ENCODE data around the gene PPP1R13L.
"Not testable (repeated sequence)": the region's sequence is repeated elsewhere in the genome, so short reads cannot be mapped to it uniquely, and the experiment has no call there.

PPP1R13L gene

DNA sequence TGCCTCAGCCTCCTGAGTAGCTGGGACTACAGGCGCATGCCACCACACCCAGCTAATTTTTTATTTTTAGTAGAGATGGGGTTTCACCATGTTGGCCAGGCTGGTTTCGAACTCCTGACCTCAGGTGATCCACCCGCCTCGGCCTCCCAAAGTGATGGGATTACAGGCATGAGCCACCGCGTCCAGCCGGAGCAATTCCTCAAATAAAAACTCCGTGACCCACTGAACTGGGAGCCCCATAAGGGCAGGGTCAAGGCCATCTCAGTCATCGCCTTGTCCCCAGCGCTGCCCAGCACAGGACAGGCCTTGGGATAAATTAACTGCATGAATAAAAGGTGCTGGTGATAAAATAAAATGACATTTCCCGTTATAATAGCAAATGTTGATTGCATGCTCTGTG is 25.0 kb upstream of the PPP1R13L start:
- not testable (repeated sequence) for DNase-seq

DNA sequence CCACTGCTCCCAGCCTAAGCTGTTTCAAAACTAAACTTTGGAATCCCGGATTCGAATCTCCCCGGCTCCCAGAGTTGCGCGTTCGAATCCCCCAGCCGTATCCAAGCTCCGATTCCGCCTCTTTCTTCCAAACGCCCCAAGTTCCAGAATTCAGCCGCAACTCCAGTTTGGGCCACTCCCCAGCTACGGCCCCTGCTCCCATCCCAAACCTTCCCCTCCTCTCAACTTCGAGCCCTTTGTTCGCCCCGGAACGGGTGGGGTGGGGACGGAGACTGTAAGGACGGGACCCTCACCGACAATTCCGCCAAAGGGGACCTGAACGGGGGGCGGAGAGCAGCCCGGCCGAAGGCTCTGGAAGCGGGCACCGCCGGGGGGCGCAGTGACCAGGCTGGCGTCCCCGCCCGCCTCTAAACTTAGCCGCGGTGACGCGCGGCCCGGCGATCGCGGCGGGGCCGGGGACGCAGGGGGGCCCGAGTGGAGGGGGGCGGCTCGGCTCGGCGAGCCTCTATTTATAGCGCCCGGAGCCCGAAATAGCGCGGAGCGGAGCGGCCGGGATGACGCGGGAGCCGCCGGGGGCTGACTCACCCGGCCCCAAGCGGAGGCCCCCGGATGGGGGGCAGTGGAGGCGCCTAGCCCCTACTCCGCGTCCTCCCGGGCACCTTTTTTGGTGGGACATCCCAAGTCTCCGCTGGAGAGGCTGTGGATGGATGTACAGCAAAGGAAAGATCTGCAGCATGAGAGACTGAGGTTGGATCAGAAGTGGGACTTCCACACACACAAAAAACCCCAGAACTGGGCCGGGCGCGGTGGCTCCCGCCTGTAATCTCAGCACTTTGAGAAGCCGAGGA is 23.7 kb upstream of the PPP1R13L start:
- no peak for DNase-seq

- DNase-seq: peak; percentile 77
Observed at GRCh38 chr19:45424191-45425058, 19.6 kb upstream of the PPP1R13L start.

GRCh38 chr19:45423589-45424190 is 18.8 kb upstream of the PPP1R13L start, which contains the start of gene ERCC1:
Gene ERCC1, minus strand, starts transcription at chr19:45423917. Its CDS starts 543 bp downstream, at chr19:45423374.
- DNase-seq: peak; percentile 95

DNA sequence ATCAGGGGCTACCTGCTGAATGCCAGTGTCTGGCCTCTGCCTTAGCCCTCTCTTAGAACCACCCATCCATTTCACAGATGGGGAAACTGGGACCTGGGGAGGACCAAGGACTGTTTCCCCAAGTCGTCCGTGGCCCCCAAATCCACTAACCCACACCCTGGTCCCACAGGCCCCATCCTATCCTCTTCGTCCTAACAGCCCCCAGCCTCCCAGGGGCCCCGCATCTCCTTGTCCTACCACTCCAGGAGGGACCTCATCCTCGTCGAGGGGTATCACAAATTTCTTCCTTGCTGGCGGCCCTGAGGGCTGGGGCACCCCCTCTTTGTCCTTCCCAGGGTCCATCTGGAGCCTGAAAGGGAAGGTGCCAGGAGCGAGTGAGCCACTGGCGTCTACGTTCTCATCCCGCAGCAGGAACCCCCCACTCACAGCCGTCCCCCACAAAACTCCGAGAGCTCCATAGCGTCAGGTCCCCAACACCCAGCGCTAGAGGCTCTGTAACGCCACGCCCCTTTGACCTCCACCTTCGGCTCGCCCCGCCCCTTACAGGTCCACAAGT is 18.2 kb upstream of the PPP1R13L start:
- DNase-seq: no peak

- no peak for DNase-seq
Observed at GRCh38 chr19:45421947-45422498, 17.2 kb upstream of the PPP1R13L start.

DNA sequence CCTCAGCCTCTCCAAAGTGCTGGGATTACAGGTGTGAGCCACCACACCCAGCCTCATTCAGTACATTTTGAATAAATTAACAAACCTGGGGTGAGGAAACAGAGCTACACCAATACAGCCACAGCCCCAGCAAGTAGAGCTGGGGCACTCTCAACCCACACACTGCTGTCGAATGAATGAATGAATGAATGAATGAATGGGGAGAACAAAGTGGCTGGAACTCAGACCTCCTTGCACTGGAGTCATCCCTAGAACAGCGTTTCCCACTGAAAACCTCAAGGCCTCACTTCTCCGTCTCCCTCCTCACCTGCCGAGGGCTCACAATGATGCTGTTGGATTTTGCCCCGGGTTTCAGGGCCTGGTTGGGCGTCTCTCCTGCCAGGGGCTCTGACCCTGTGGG is 16.0 kb upstream of the PPP1R13L start:
- no peak for DNase-seq

- no peak for DNase-seq
Observed at GRCh38 chr19:45420356-45420755, 15.5 kb upstream of the PPP1R13L start.

GRCh38 chr19:45419895-45420294 is 15.0 kb upstream of the PPP1R13L start:
- DNase-seq: no peak

- DNase-seq: peak; percentile 52
Observed at GRCh38 chr19:45419396-45419795, 14.5 kb upstream of the PPP1R13L start.

DNA sequence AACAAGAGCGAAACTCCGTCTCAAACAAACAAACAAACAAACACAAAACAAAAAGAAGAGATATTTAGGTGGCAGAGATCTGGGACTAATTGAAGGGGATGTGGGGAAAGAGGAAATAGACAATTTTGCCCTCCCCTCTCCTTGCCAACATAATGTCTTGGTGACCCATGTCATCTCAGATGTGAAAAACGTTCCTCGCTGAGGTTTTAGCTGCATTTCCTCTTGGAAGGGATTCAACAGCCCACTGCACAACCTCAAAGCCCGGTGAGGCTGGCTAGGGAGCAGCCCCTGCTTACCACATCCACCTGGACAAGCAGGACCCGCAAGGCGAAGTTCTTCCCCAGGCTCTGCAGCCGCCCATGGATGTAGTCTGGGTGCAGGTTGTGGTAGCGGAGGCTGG is 13.9 kb upstream of the PPP1R13L start:
- DNase-seq: no peak

DNA sequence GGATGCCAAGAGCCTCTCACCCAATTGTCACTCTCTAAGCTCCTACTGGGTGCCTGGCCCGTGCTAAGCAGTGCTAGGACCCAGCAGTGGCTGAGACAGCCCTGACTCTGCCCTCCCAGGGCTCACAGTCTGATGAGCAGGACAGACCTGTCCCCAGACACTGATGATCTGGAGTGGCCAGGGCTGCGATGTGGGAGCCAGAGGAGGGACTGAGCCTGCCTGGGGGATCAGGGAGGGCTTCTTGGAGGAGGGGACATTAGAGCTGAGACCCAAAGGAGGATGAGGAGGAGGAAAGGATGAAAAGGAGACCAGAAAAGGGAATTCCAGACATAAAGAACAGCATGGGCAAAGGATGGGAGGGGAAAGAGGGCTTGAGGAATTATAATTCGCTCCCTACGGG is 12.3 kb upstream of the PPP1R13L start:
- DNase-seq: no peak

DNA sequence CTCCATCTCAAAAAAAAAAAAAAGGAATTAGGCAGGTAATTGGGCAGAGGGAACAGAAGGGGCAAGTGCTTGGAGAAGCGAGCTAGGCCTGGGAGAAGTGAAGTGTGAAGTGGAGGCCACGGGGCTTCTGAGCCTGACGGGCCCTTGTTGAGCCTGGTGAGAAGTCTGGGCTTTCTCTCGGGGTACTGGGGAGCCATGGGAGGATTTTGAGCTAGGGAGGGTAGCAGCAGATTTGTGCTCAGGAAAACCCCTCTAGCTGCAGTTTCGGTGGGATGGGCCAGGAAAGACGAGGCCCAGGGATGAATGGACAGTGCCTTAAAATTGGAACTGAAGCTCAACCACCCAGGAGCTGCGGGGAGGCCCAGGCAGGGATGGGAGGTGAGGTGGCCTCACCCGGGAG is 9.6 kb upstream of the PPP1R13L start:
- DNase-seq: no peak

- DNase-seq: no peak
Observed at GRCh38 chr19:45413497-45413896, 8.6 kb upstream of the PPP1R13L start.

DNA sequence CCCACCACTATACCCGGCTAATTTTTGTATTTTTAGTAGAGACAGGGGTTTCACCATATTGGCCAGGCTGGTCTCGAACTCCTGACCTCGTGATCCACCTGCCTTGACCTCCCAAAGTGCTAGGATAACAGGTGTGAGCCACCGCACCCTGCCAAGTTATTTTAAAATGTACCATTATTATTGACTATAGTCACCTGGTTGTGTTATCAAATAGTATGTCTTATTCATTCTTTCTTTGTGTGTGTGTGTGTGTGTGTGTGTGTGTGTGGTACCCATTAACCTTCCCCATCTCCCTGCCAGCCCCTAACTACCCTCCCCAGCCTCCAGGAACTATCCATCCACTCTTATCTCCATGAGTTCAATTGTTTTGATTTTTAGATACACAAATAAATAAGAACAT is 5.5 kb upstream of the PPP1R13L start:
- not testable (repeated sequence) for DNase-seq

DNA sequence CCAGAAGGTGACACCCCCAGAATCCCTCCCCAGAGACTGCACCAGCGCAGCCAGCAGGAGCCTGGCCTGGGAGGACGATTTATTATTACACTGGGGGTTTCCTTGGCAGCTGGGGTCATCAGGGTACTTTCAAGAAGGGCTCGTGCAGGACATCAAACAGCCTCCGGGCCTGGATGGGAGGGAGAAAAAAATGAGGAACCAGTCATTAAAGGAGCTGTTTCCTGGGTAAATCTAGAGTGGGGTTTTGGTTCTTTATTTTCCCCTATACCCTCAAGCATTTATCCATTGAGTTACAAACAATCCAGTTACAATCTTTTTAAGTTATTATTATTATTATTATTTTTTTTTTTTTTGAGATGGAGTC is 4.7 kb upstream of the PPP1R13L start:
- no peak for DNase-seq

DNA sequence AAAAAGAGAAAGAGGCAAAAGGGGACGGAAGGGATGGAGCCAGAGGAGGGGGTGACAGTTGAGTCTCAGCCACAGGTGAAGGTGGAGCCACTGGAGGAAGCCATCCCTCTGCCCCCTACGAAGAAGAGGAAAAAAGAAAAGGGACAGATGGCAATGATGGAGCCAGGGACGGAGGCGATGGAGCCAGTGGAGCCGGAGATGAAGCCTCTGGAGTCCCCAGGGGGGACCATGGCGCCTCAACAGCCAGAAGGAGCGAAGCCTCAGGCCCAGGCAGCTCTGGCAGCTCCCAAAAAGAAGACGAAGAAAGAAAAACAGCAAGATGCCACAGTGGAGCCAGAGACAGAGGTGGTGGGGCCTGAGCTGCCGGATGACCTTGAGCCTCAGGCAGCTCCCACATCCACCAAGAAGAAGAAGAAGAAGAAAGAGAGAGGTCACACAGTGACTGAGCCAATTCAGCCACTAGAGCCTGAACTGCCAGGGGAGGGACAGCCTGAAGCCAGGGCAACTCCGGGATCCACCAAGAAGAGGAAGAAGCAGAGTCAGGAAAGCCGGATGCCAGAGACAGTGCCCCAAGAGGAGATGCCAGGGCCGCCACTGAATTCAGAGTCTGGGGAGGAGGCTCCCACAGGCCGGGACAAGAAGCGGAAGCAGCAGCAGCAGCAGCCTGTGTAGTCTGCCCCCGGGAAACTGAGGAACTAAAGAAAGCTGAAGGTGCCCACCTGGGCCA is 4.1 kb upstream of the PPP1R13L start:
- DNase-seq: no peak

- DNase-seq: no peak
Observed at GRCh38 chr19:45408121-45408520, 3.3 kb upstream of the PPP1R13L start.

DNA sequence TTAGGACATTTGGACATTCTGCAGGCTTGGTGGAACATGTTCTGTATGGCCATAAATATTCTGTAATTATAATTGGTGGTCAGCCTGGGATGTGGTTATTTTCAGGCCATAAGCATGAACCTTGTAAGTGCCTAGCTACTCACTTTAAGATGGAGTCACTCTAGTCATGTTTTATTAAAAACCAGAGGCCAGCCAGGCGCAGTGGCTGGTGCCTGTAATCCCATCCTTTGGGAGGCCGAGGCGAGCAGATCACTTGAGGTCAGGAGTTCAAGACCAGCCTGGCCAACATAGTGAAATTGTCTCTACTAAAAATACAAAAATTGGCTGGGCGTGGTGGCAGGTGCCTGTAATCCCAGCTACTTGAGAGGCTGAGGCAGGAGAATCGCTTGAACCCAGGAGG is 2.7 kb upstream of the PPP1R13L start:
- not testable (repeated sequence) for DNase-seq

GRCh38 chr19:45407091-45407375 is 2.2 kb upstream of the PPP1R13L start:
- DNase-seq: no peak

DNA sequence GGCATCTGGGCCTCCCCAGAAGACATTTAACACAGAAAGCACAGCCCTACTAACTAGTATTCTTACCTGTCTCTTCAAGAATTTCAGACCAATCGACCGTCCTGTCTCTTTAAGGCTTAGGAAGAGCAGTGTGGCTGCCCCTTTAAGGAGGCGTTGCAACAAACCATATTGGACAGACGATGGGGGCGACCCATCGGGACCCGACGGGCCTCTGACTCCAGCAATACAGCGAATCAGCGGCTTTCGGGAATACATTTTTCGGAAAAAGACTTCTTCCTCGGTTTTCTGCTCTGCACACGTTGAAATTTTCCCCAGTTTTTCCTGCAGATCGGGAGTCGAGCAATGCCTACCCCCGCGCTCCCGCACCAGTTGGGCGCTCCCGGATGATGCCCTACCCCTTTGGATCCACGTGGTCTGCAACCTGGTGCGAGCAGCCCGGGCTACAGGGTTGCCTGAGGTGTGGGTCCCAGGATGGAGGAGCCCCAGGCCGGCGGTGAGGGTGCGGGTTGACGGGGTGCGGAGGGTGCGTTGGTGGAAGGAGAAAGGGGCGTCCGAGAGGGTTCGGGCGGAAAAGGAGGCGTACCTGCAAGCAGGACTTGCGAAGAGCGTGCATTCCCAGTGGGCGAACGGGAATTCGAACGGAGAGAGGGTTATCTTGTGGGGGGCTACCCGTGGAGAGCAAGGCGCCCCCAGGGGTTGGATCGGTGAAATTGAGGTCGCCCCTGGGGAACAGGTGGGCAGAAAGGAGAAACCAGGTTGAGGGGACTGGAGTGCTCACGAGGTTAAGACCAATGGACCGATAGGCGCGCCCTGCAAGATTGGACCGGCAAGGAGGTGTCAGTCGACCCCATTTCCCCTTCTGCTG is 1.6 kb upstream of the PPP1R13L start, which contains the start of gene POLR1G:
Gene POLR1G, plus strand, starts transcription at position 419 of the 865 bp plus-strand sequence. Its CDS starts 53 bp downstream, at position 472.
- DNase-seq: peak; percentile 90

Measured in activated CD4-positive, alpha-beta T cell treated with anti-CD3 and anti-CD28 coated beads, Interleukin-10, Interleukin-2, amounts not matched to agents 100 ng/mL and 50 ng/mL, durations not matched to agents 16 hours and 8 hours (primary cell).